Measurements from ENCODE around the gene ERCC6L2. TPM values are rescaled to one million over a fixed set of nuclear protein-coding genes. Genes with fewer than 3 reads are reported as not detected.

Gene ERCC6L2
- total and polyA plus RNA-seq, 2 of the 8 experiments (the other 6 are each of a cell fraction or from before 2014, with no cell fraction given): 9.8 to 50.0 TPM

DNA sequence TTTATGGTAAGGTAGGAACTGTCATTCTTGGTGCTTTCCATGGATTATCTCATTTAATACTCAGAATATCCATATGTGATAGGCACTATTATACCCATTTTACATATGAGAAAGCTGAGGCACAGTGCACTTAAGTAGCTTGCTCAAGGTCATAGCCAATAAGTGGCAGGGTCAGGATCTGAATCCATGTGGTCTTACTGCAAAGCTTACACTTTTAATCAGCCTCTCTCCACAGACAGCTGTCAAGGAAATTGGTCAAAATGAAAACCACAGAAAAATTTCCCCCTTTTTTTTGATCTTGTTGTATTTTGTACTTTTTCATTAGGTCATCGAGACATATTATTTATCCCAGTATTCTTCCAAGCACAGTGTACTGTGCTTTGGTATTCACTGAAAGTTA, 78.5 kb downstream of the ERCC6L2 start (continued):
- TF ChIP-seq EP300 (IDR thresholded peaks at IDR 0.05; ENCODE audit: borderline replicate concordance in 1 of 2, low read depth in 2 of 2, low read length in 2 of 2) (no peak), KDM4A (IDR thresholded peaks at IDR 0.05; ENCODE audit: low read depth, low read length, severe bottlenecking) (no peak)
